T-helper 1 cell (primary cell): ENCODE measurements around the gene RANBP2.

Experiments used
- DNase-seq, 5 donors: peaks; one replicate each; pipeline ENCODE4 v3.0.0-alpha.2; 2012 to 2020

The RANBP2 gene

GRCh38 chr2:108778857-108779256 lies 59.6 kb downstream of the RANBP2 start:
- no peak for DNase-seq

GRCh38 chr2:108786008-108786353 lies 66.7 kb downstream of the RANBP2 start:
- no peak for DNase-seq

- peak; percentile 76 to 94 (median 84) for DNase-seq
These were observed 67.3 kb downstream of the RANBP2 start, which contains the start of gene CCDC138 for GRCh38 chr2:108786354-108787215. TSS of gene CCDC138 (plus strand) at chr2:108786771. CDS start at chr2:108786823, 52 bp downstream.

GRCh38 chr2:108787216-108787541 lies 67.9 kb downstream of the RANBP2 start:
- DNase-seq = no peak

- no peak for DNase-seq
These were observed 83.9 kb downstream of the RANBP2 start for GRCh38 chr2:108803045-108803736.

- no peak for DNase-seq
These were observed 85.8 kb downstream of the RANBP2 start for GRCh38 chr2:108805032-108805431.

- DNase-seq = no peak
These were observed 86.5 kb downstream of the RANBP2 start for GRCh38 chr2:108805782-108806181.

GRCh38 chr2:108806371-108807113 lies 87.3 kb downstream of the RANBP2 start:
- DNase-seq = no peak

- no peak for DNase-seq
These were observed 90.7 kb downstream of the RANBP2 start for GRCh38 chr2:108809936-108810335.

- DNase-seq = no peak
These were observed 92.0 kb downstream of the RANBP2 start for GRCh38 chr2:108810993-108811957.

GRCh38 chr2:108813732-108814131 lies 94.5 kb downstream of the RANBP2 start:
- no peak for DNase-seq

GRCh38 chr2:108820482-108820881 lies 101.2 kb downstream of the RANBP2 start:
- DNase-seq = no peak

- no peak for DNase-seq
These were observed 104.0 kb downstream of the RANBP2 start for GRCh38 chr2:108823286-108823685.

GRCh38 chr2:108824316-108825070 lies 105.2 kb downstream of the RANBP2 start:
- no peak for DNase-seq

GRCh38 chr2:108825254-108825653 lies 106.0 kb downstream of the RANBP2 start:
- DNase-seq = no peak

- no peak for DNase-seq
These were observed 106.5 kb downstream of the RANBP2 start for GRCh38 chr2:108825736-108826135.

- no peak for DNase-seq
These were observed 110.5 kb downstream of the RANBP2 start for GRCh38 chr2:108829578-108830310.

- peak in 1 of 5 donors; percentile 46 for DNase-seq
These were observed 113.9 kb downstream of the RANBP2 start for GRCh38 chr2:108833219-108833618.

- DNase-seq = no peak
These were observed 115.3 kb downstream of the RANBP2 start for GRCh38 chr2:108834620-108835019.

- DNase-seq = peak in 1 of 5 donors; percentile 53
These were observed 115.8 kb downstream of the RANBP2 start for GRCh38 chr2:108835040-108835439.
